Sigmoid colon (tissue), 7 donors: ENCODE results near the gene BCAS3. TPM values are rescaled to one million over a fixed set of nuclear protein-coding genes. Genes with fewer than 3 reads are reported as not detected.

Experiments
- DNase-seq: peaks from one replicate; pipeline ENCODE4 v3.0.0-alpha.2; 2019
- H3K27ac ChIP-seq, 4 donors: fragments of 200-600 bp; sonication (generic); one replicate each; pipeline ENCODE4 v1.5.1; 2016 to 2019; ENCODE audit warnings: mild to moderate bottlenecking in 1 of 4
- H3K27me3 ChIP-seq, 3 donors: fragments of 200-600 bp; sonication (generic); one replicate each; pipeline ENCODE4 v1.5.1; 2019; ENCODE audit warnings: mild to moderate bottlenecking in 1 of 3
- H3K36me3 ChIP-seq, 4 donors: fragments of 200-600 bp; sonication (generic); one replicate each; pipeline ENCODE4 v1.5.1; 2016 to 2019
- H3K4me1 ChIP-seq, 4 donors: fragments of 200-600 bp; sonication (generic); one replicate each; pipeline ENCODE4 v1.5.1; 2017 to 2019
- H3K4me3 ChIP-seq, 4 donors: fragments of 200-600 bp; sonication (generic); one replicate each; pipeline ENCODE4 v1.5.1; 2017 to 2019; ENCODE audit warnings: mild to moderate bottlenecking in 2 of 4, moderate library complexity in 1 of 4
- H3K9me3 ChIP-seq, 4 donors: fragments of 200-600 bp in 3 of 4; sonication (generic) in 3 of 4; one replicate each; pipeline versions ENCODE4 v1.5.1 to v1.6.1; 2013 to 2019
- CTCF ChIP-seq, 4 experiments: fragments of 450-650 bp in 3 of 4; fragments of 200-600 bp in 1 of 4; IDR thresholded peaks; one replicate each; pipeline ENCODE4 v1.5.1; 2016 to 2019; ENCODE audit warnings: antibody characterized with exemption in 4 of 4, mild to moderate bottlenecking in 3 of 4, moderate library complexity in 2 of 4
- EP300 ChIP-seq, 4 donors: sonication (generic); formaldehyde crosslinking; IDR thresholded peaks; one replicate each; pipeline ENCODE4 v1.6.1; 2017; ENCODE audit warnings: antibody characterized with exemption in 4 of 4
- POLR2A ChIP-seq, 2 donors: fragments of 450-650 bp; IDR thresholded peaks; one replicate each; pipeline ENCODE4 v1.6.1; 2016; ENCODE audit warnings: antibody characterized with exemption in 2 of 2, mild to moderate bottlenecking in 2 of 2, moderate library complexity in 2 of 2
- POLR2AphosphoS5 ChIP-seq, 4 donors: sonication (generic); formaldehyde crosslinking; IDR thresholded peaks; one replicate each; pipeline ENCODE4 v1.6.1; 2017; ENCODE audit warnings: antibody characterized with exemption in 4 of 4
- WGBS, 2 donors: extraction: QIAGEN DNeasy Blood & Tissue Kit; methylation state at CpG; one replicate each; pipeline ENCODE4 v1.1.7; 2013; 5-methylcytosine and 5-hydroxymethylcytosine counted together
- intact Hi-C: fragments of 100-400 bp; cut with DNase I; formaldehyde crosslinking; loops from one replicate; pipeline ENCODE4 v1.15.1; 2023
- polyA plus RNA-seq, 3 donors: library from polyadenylated mRNA; stranded (reverse); fragments of 200-250 nt; gene quantifications; one replicate each; pipeline ENCODE4 v1.2.3, GENCODE V29; 2013
- total RNA-seq, 4 donors: library from RNA; depleted of rRNA; stranded (reverse); fragments of >200 nt; gene quantifications; one replicate each; pipeline ENCODE4 v1.1.0, GENCODE V29; 2016
- donor health status: healthy with polysubstance abuse.
- donor health status: Bipolar disorder and iron deficiency.
- donor health status: healthy.

The BCAS3 gene
- total and polyA plus RNA-seq, 7 donors: 6.3 to 38.5 (median 28.5) TPM

GRCh38 chr17:61423967-61424649 lies 746.5 kb downstream of the BCAS3 start:
- Histone ChIP-seq H3K36me3 (no peaks in the 10 kb centered on the region), H3K4me1 (no peaks in the 10 kb centered on the region), H3K27ac (no peak overlapping the region), H3K27me3 (peaks cover 0 to 54% (median 3%) of the 10 kb centered on the region in 3 donors), H3K4me3 (no peak overlapping the region), H3K9me3 (no peaks in the 10 kb centered on the region)
- TF ChIP-seq EP300 (IDR thresholded peaks at IDR 0.05) (no peak), POLR2A (IDR thresholded peaks at IDR 0.05) (no peak), POLR2AphosphoS5 (IDR thresholded peaks at IDR 0.05) (no peak), CTCF (IDR thresholded peaks at IDR 0.05) (no peak)
- DNase-seq: no peak
- WGBS, 2 donors: 88 to 91% methylated on average over 10 of the region's 10 CpGs
- intact Hi-C loops: no loop called here

- no peak for TF ChIP-seq POLR2A (IDR thresholded peaks at IDR 0.05)
- no peak for TF ChIP-seq CTCF (IDR thresholded peaks at IDR 0.05)
- TF ChIP-seq POLR2AphosphoS5 (IDR thresholded peaks at IDR 0.05): no peak
- TF ChIP-seq EP300 (IDR thresholded peaks at IDR 0.05): no peak
- no peak for DNase-seq
- H3K9me3 ChIP-seq: no peaks in the 10 kb centered on the region
- no peaks in the 10 kb centered on the region for H3K4me1 ChIP-seq
- H3K27me3 ChIP-seq: peaks cover 0 to 41% (median 3%) of the 10 kb centered on the region in 3 donors
- no peak overlapping the region for H3K27ac ChIP-seq
- H3K36me3 ChIP-seq: no peaks in the 10 kb centered on the region
- WGBS, 2 donors: 64 to 68% methylated on average over 11 of the region's 11 CpGs
- H3K4me3 ChIP-seq: no peak overlapping the region
- intact Hi-C loops: no loop called here
These were observed 748.2 kb downstream of the BCAS3 start for GRCh38 chr17:61425682-61426481.

GRCh38 chr17:61426482-61427304 lies 749.0 kb downstream of the BCAS3 start:
- DNase-seq: no peak
- Histone ChIP-seq H3K36me3 (no peaks in the 10 kb centered on the region), H3K27me3 (peaks cover 0 to 33% (median 3%) of the 10 kb centered on the region in 3 donors), H3K27ac (no peak overlapping the region), H3K4me3 (no peak overlapping the region), H3K4me1 (no peaks in the 10 kb centered on the region), H3K9me3 (no peaks in the 10 kb centered on the region)
- no peak for TF ChIP-seq POLR2A (IDR thresholded peaks at IDR 0.05)
- TF ChIP-seq EP300 (IDR thresholded peaks at IDR 0.05): no peak
- no peak for TF ChIP-seq POLR2AphosphoS5 (IDR thresholded peaks at IDR 0.05)
- TF ChIP-seq CTCF (IDR thresholded peaks at IDR 0.05): no peak
- intact Hi-C loops: no loop called here
- 70 to 86% methylated on average over 10 of the region's 10 CpGs for WGBS, 2 donors

- H3K36me3 ChIP-seq: no peaks in the 10 kb centered on the region
- H3K4me1 ChIP-seq: no peaks in the 10 kb centered on the region
- H3K4me3 ChIP-seq: no peak overlapping the region
- no peak for DNase-seq
- no peaks in the 10 kb centered on the region for H3K9me3 ChIP-seq
- intact Hi-C loops: no loop called here
- TF ChIP-seq POLR2AphosphoS5 (IDR thresholded peaks at IDR 0.05): no peak
- no peak for TF ChIP-seq CTCF (IDR thresholded peaks at IDR 0.05)
- no peak for TF ChIP-seq EP300 (IDR thresholded peaks at IDR 0.05)
- no peak for TF ChIP-seq POLR2A (IDR thresholded peaks at IDR 0.05)
- peaks cover 0 to 25% (median 0%) of the 10 kb centered on the region in 3 donors for H3K27me3 ChIP-seq
- no peak overlapping the region for H3K27ac ChIP-seq
These were observed 749.9 kb downstream of the BCAS3 start for GRCh38 chr17:61427567-61427966.
